Mesothelial cell of epicardium (in vitro differentiated cells): Measurements from ENCODE around the gene TRIP10. TPM values are rescaled to one million over a fixed set of nuclear protein-coding genes. Genes with fewer than 3 reads are reported as not detected.

ENCODE experiments used
- DNase-seq, 2 experiments: peaks; one replicate each; pipeline ENCODE4 v3.0.0; 2021; ENCODE audit warnings: low spot score in 2 of 2; ENCODE audit not compliant: unreplicated experiment in 2 of 2
- H3K27ac Mint-ChIP-seq: 2 replicates; pipeline ENCODE4 v1.8.0; 2021; ENCODE audit warnings: mixed read lengths
- H3K27me3 Mint-ChIP-seq: 2 replicates; pipeline ENCODE4 v1.8.0; 2021; ENCODE audit warnings: low read depth, mixed read lengths
- H3K36me3 Mint-ChIP-seq: 2 replicates; pipeline ENCODE4 v1.8.0; 2021; ENCODE audit warnings: mixed read lengths
- H3K4me1 Mint-ChIP-seq: 2 replicates; pipeline ENCODE4 v1.8.0; 2021; ENCODE audit warnings: mixed read lengths
- H3K4me3 Mint-ChIP-seq: 2 replicates; pipeline ENCODE4 v1.8.0; 2021; ENCODE audit warnings: mild to moderate bottlenecking, moderate library complexity, mixed read lengths
- H3K9me3 Mint-ChIP-seq: 2 replicates; pipeline ENCODE4 v1.8.0; 2021; ENCODE audit warnings: mixed read lengths
- total RNA-seq: library from RNA; stranded (reverse); gene quantifications from 3 replicates; pipeline ENCODE4 v1.2.1, GENCODE V29; 2021
- TF ChIP-seq, protein P1 (sequence below): fragments of 200-600 bp; sonication (generic); IDR thresholded peaks from one replicate; pipeline ENCODE4 v1.5.0; 2021; ENCODE audit warnings: antibody characterized with exemption; ENCODE audit not compliant: unreplicated experiment

The TRIP10 gene
- total RNA-seq, 1 donor from 2014 or later, result 73.2 TPM

DNA sequence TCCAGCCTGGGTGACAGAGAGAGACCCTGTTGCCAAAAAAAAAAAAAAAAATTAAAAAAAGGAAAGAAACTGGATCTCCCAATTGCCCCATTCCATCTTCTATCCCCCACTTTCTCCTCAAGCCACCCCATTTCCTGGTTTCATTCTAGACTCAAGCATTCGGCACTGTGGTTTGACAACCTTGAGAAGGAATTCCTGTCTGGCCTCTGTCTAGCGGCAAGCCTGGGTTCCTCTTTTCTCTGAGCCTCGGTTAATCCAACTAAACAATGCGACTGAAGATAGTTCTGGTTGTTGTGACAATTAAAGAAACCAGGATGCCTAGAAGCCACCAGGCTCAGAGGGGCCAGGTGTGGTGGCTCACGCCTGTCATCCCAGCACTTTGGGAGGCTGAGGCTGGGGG is 15.7 kb upstream of the TRIP10 start:
- Mint-ChIP-seq H3K4me3 (no peak overlapping the region), H3K9me3 (no peaks in the 10 kb centered on the region), H3K27ac (peak overlapping the region; percentile 93), H3K27me3 (peaks cover 5% of the 10 kb centered on the region), H3K36me3 (no peaks in the 10 kb centered on the region), H3K4me1 (peaks cover 23% of the 10 kb centered on the region)
- TF ChIP-seq, protein P1, sequence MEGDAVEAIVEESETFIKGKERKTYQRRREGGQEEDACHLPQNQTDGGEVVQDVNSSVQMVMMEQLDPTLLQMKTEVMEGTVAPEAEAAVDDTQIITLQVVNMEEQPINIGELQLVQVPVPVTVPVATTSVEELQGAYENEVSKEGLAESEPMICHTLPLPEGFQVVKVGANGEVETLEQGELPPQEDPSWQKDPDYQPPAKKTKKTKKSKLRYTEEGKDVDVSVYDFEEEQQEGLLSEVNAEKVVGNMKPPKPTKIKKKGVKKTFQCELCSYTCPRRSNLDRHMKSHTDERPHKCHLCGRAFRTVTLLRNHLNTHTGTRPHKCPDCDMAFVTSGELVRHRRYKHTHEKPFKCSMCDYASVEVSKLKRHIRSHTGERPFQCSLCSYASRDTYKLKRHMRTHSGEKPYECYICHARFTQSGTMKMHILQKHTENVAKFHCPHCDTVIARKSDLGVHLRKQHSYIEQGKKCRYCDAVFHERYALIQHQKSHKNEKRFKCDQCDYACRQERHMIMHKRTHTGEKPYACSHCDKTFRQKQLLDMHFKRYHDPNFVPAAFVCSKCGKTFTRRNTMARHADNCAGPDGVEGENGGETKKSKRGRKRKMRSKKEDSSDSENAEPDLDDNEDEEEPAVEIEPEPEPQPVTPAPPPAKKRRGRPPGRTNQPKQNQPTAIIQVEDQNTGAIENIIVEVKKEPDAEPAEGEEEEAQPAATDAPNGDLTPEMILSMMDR, result no peak
- no peak for DNase-seq

DNA sequence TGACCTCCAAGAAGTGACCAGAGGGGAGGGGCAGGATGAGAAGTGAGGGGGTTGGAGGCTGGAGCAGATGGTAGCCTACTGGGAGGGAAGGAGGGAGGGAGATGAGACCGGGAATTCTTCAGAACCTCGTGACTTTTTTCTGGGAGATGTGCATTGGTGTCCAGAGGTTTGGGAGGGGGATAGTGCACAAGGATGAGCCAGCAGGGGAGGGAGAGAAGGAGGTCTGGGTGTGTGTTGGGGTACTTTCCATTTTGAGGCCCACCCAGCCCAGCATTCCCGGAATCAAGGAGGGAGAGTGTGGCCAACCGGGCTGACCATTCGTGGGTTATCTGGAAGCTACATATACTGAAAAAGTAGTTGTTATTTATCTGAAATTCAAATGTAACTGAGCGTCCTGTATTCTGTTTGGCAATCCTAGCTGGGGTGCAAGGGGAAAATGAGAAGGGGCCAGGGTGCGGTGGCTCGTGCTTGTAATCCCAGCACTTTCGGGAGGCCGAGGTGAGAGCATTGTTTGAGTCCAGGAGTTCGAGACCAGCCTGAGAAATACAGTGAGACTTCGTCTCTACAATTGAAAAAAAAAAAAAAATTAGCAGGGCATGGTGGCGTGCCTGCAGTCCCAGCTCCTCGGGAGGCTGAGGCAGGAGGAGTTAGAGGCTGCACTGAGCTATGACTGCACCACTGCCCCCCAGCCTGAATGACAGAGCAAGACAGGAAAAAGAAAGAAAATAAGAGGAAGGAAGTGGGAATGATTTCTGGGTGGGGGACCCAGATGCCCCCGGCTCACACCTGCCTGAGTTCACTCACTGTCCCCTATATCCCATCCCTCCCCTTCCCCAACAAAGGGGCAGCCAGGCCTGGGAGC is 14.6 kb upstream of the TRIP10 start:
- Mint-ChIP-seq H3K9me3 (no peaks in the 10 kb centered on the region), H3K36me3 (peaks cover 4% of the 10 kb centered on the region), H3K27ac (peak overlapping the region; percentile 21), H3K27me3 (peaks cover 1% of the 10 kb centered on the region), H3K4me1 (peaks cover 23% of the 10 kb centered on the region), H3K4me3 (no peak overlapping the region)
- DNase-seq, result no peak
- TF ChIP-seq, protein P1, result no peak

DNA sequence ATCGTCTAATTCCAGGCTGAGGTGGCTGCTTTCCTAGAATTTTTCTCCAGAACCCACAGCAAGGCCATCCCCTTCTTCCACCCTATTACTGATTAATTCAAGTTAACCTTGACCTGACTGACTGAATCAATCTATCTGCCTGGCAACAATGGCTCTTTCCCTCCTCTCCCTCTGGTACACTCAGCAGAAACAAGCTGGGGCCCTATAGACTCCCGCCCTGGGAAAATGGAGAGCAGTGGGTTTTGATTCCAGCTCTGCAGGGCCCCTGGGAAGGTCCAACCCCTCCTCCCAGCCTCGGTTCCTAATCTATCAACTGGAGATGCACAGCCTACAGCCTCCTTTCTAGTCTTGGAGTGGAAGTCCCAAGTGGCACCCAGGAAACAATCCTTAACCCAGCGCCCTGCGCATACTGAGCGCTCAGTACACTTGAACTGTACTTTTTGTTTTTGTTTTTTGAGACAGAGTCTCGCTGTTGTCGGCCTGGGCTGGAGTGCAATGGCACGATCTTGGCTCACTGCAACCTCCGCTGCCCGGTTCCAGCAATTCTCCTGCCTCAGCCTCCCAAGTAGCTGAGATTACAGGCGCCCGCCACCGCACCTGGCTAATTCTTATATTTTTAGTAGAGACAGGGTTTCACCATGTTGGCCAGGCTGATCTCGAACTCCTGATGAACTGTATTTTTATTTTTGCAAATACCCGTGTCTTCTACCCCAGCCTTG is 13.8 kb upstream of the TRIP10 start:
- Mint-ChIP-seq H3K36me3 (peaks cover 4% of the 10 kb centered on the region), H3K27ac (peak overlapping the region; percentile 48), H3K4me1 (peaks cover 22% of the 10 kb centered on the region), H3K9me3 (no peaks in the 10 kb centered on the region), H3K27me3 (no peaks in the 10 kb centered on the region), H3K4me3 (no peak overlapping the region)
- TF ChIP-seq, protein P1, result no peak
- no peak for DNase-seq

DNA sequence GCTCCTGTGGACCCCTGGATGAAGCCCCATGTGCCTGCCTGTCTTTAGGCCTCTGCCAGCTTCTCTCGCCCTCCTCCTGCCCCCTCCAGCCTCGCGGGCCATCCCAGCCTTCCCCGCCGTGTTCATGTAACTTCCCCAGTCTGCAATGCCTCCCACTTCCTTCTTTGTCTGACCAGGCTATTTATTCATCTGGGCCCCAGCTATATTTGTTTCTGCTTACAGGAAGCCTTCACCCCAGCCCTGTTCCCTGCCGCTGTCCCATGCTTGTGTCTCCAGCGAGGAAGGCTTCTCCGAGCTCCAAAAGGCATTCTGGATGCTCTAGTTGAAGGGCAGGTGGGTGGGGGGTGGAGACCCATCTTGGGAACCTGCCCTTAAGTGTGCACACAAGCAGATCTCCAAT is 11.1 kb upstream of the TRIP10 start:
- H3K27me3 Mint-ChIP-seq, result no peaks in the 10 kb centered on the region
- no peaks in the 10 kb centered on the region for H3K9me3 Mint-ChIP-seq
- TF ChIP-seq, protein P1, result no peak
- DNase-seq, result no peak
- no peak overlapping the region for H3K27ac Mint-ChIP-seq
- peaks cover 10% of the 10 kb centered on the region for H3K36me3 Mint-ChIP-seq
- no peak overlapping the region for H3K4me3 Mint-ChIP-seq
- H3K4me1 Mint-ChIP-seq, result peaks cover 5% of the 10 kb centered on the region

DNA sequence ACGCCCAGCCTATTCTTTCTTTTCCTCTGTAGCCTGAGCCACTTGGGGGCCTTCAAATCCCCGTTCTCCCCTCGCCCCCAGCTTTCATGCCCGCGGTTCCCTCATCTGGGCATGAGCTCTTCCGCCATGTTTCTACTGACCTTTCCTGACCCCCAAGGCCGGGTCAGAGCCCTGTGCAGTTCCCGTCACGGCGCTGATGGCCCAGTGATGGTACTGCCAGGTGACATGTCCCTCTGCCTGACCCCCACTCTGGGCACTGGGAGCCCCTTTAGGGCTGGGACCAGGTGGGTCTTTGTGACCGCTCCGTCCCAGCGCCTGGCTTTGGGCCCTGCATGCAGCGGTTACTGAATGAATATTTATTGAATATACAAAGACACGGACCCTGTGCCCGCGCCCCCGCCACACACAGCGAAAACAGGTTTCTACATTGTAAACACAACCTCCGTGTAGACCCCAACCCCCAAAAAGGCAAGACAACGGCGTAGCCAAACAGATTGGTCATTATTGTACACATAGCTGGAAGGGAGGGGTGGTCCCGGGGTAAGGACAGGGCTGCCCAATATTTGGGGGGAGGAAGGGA is 9.8 kb upstream of the TRIP10 start:
- Mint-ChIP-seq H3K36me3 (peaks cover 10% of the 10 kb centered on the region), H3K4me1 (peaks cover 3% of the 10 kb centered on the region), H3K4me3 (no peak overlapping the region), H3K27me3 (no peaks in the 10 kb centered on the region), H3K9me3 (no peaks in the 10 kb centered on the region), H3K27ac (no peak overlapping the region)
- TF ChIP-seq, protein P1, result no peak
- no peak for DNase-seq
